Renal cortical epithelial cell (primary cell): ENCODE data around the gene STAP2. TPM values are rescaled to one million over a fixed set of nuclear protein-coding genes. Genes with fewer than 3 reads are reported as not detected.
"Not testable (repeated sequence)": the region's sequence is repeated elsewhere in the genome, so short reads cannot be mapped to it uniquely, and the experiment has no call there.

Experiments used
- DNase-seq: peaks from one replicate; pipeline ENCODE4 v3.0.0-alpha.2; 2011; ENCODE audit warnings: low read depth
- total RNA-seq: library from RNA; depleted of rRNA; stranded (reverse); fragments of >200 nt; gene quantifications from 2 replicates; pipeline ENCODE4 v1.2.3, GENCODE V29; 2014

The STAP2 gene
- total RNA-seq, 1 donor from 2014 or later: 26.6 TPM

DNA sequence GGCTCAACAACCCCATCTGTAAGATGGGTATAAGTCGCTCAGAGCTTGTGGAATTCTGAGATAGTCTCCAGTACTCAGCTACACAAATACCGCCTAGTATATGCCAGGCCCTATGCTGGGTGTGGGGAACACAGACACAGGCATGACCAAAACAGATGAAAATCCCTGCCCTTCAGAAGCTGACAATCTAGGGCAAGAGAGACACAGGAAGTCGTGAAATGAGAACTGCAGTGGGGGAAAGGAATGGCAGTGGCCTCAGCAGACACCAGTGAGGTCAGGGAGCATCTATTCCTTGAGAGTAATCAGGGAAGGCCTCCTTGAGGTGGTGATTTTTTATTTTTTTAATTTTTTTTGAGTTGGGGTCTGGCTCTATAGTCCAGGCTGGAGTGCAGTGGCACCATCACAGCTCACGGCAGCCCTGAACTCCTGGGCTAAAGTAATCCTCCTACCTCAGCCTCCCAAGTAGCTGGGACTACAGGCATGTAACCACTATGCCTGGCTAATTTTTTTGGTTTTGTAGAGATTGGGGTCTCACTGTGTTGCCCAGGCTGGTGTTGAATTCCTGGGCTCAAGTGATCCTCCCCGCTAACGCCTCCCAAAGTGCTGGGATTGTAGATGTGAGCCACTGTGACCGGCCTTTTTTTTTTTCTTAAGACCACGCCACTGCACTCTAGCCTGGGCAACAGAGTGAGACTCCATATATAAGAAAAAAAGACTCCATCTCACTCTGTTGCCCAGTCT is 39.6 kb downstream of the STAP2 start:
- DNase-seq: no peak

DNA sequence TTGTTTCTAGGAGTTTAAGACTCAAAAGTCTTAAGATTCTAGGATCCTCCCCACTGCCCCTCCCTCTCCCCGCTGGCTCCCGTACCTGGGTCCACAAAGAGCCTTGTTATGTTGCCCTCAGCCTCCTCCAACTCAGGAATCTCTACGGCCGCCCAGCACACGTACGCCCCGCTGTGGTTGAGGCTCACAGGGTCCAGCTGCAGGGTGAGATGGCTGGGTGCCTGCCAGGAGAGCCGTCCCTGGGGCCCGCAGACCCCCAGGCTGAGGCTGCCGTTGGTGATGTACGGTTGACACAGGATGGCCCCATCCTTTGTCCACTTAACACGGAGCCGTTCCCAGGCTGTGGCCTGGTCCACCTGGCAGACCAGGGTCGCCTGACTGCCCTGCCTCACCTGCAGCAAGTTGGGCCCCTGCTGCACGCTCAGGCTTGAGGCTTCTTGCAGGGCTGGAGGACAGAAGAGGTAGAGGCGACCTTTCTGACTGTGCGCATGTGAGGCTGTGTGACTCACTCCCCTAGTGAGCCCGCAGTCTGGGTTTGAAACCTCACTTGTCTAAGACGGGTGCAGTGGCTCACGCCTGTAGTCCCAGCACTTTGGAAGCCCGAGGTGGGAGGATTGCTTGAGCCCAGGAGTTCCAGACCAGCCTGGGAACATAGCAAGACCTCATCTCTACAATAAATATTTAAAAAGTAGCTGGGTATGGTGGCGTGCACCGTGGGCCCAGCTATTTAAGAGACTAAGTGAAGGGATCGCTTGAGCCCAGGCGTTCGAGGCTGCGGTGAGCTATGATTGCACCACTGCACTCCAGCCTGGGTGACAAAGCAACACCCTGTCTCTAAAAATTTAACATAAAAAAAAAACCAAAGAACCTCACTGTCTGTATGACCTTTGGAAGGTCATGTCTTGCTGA is 40.5 kb downstream of the STAP2 start:
- no peak for DNase-seq

DNA sequence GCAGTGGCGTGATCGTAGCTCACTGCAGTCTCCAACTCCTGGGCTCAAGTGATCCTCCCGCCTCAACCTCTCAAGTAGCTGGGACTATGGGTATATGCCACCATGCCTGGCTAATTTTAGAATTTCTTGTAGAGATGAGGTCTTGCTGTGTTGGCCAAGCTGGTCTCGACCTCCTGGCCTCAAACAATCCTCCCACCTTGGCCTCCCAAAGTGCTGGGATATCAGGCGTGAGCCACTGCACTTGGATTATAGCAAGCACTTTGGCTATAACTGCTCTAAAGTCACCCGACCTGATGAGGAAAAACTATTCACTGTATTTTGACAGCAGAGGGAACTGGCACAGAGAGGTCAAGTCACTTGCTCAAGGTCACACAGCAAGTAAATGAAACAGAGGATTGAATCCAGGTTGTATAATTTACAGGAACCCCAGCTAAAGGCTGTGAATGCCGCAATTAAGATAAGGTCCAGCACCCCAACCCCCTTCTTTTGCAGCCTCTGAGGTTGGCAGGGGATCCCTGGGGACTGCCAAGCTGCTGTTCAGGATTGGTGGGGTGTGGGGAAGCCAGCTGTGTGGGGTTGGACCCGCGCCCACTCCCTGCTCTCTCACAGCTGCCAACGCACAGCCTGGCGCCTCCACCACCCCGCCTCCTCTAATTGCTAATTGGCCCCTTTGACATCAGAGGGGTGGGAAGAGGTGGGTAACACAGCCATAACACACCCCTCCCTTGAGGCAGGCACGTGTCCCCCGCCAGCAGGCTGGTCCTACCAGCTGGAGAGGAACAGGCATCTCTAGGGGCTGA is 42.5 kb downstream of the STAP2 start:
- no peak for DNase-seq

DNA sequence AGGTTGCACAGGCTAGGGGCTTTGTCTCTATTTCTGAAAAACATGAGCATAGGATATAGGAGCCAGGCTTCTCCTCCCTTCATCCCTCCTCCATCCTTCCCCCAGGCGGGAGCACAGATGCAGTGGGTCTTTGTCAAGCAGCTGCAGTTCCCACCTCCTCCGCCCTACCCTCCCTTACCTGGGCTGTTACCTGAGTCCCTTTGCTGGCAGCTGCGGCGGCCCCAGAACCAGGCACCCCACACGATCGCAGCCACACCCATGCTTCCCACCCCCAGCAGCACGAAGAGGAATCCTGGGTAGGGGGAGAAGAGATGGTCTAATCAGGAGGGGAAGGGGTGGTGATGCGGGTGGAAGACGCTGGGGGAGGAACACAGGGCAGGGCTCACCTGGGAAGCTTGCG is 44.2 kb downstream of the STAP2 start:
- DNase-seq: no peak

DNA sequence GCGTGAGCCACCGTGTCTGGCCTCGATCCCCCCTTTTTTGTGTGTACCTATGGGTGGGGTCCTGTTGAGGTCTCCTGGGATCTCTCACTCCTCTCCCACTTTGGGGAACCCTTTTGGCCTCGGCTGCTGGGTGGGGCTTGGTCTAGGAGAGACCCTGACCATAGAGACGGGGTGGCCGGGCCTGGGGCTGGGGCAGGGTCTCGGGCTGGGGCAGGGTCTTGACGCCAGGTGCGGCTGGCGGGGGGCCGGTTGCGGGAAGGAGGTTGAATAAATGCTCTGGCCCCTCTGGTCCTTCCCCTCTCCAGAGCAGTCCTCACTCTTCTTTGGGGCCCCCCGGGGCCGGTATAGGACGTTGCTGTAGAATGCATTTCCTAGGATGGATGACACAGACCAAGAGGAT is 46.1 kb downstream of the STAP2 start:
- DNase-seq: no peak

DNA sequence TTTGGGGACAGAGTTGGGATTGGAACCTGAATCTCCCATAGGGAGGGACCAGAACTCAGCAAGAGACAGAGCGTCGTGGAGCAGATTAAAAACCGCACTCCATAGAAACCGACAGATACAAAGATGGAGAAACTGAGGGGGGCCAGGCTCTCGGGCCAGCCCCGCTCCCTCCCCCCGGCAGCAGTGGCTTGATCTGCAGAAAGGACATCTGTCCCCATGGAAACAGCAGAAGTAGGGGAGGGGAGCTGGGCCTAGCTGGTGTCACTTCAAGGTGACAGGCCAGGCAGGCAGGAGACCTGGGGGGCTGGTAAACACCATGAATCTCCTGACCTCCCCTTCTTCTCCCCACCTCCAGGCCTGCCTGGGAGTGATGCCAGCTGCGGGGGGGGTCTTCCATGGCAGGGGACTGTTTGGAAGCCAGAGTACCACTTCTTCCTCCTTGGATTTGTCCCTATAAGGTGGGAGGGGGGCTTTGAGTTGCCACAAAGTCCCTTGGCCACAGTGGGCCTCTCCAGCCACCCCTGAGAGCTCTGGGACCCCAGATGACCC is 47.4 kb downstream of the STAP2 start:
- no peak for DNase-seq

DNA sequence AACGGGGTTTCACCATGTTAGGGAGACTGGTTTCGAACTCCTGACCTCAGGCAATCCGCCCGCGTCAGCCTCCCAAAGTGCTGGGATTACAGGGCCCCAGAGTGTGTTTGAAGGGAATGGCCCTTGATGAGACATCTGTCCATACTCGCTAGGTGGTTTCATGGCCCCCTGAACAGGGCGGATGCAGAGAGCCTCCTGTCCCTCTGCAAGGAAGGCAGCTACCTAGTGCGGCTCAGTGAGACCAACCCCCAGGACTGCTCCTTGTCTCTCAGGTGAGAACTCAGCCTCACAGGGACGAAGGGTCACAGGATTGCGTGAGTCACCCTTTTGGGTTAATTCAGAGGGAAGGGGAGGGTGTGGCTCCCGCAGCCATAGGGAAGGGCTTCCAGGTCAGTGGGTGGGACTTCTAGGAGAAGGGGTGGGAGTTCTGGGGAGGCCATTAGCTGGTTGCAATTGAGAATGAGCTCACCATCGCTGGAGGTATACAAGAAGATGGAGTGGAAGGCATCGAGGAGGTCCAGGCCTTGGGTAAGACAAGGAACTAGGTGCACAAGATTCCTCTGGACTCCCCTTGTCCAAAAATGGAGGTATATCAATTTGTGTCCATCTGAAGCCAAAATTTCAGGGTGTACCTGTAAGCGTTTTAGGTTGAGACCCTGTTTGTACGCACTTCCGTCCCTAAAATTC is 50.4 kb downstream of the STAP2 start:
- DNase-seq: no peak

DNA sequence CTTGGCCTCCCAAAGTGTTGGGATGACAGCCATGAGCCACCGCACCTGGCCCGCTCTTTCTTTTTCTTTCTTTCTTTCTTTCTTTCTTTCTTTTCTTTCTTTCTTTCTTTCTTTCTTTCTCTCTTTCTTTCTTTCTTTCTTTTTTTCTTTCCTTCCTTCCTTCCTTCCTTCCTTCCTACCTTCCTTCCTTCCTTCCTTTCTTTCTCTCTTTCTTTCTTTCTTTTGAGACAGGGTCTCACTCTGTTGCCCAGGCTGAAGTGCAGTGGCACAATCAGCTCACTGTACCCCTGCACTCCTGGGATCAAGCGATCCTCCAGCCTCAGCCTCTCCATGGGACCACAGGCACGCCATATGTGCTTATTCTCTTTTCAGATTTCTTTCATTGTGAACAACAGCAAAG is 52.5 kb downstream of the STAP2 start:
- not testable (repeated sequence) for DNase-seq

DNA sequence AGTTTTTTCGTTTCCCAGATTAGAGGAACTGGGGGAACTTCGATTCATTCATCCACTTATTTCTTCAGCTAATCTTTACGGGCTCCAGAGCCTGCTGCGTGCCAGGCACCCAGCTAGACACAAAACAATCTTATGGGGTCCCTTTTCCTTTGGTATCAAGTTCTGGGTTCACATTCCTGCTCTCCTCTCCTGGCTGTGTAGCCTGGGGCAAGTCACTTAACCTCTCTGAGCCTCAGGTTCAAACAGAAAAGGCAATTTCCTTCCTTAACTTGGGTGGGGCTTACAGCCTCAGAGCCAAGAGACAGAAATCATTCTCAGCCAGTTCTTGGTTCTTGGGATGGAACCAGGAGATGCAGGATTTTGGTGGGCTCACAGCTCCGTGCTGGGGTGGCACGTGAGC is 53.7 kb downstream of the STAP2 start:
- no peak for DNase-seq

DNA sequence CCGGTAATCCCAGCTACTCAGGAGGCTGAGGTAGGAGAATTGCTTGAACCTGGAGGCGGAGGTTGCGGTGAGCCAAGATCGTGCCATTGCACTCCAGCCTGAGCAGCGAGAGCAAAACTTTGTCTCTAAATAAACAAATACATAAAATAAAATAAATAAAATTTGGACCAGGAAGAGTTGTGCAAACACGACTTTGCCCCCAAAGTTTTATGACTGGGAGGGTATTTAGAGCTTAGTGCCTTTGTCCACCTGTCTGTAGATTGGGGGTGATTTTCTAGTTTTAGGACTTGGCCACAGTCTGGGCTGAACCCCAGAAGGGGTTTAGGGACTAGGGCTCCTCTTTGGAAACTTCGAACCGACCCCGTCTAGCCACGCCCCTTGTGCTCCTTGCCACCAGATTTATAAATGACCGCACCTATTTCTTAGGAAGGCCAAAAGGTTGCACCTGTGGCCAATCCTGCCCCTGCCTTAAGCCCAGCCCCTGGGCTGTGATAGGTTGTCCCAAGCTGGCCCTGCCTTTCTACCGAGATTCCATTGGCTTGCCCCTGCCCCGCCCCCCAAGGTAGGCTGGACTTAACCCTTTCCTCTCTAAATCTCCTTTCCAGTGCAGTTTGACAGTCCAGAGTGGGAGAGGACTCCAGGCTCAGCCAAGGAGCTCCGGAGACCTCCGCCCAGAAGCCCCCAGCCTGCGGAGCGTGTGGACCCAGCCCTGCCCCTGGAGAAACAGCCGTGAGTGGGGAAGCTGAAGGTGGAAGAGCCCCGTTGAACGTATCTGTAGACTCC is 54.3 kb downstream of the STAP2 start:
- no peak for DNase-seq

DNA sequence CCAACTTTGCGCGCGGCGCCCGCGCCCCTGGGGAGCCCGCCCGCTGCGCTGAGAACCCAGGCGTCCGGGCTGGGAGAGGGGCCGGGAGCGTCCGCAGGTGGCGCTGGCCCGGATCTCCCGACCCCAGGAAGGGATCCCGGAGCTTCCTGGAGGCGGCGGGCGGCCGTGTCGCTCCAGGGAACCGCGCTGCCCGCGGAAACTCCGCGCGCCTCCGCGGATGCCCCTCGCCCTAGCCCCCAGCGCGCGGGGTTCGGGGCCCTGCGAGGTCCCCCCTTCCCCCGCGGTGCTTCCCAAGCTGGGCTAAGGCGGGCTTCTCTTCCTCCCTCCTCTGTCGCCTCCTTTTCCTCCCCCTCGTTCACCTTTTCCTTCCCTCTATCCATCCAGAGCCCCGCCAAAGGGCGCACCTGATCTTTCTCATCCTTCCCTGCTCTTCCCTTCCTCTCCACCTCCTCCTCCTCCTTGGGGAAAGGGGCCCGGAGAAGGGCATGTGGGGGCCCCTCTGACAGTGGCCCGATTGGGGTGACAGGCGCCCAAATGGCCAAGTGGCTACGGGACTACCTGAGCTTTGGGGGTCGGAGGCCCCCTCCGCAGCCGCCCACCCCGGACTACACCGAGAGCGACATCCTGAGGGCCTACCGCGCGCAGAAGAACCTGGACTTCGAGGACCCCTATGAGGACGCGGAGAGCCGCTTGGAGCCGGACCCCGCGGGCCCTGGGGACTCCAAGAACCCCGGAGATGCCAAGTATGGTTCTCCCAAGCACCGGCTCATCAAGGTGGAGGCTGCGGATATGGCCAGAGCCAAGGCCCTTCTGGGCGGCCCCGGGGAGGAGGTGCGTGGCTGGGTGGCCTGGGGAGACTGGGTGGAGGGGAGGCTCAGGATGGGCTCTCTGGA is 58.9 kb downstream of the STAP2 start:
- DNase-seq: no peak

DNA sequence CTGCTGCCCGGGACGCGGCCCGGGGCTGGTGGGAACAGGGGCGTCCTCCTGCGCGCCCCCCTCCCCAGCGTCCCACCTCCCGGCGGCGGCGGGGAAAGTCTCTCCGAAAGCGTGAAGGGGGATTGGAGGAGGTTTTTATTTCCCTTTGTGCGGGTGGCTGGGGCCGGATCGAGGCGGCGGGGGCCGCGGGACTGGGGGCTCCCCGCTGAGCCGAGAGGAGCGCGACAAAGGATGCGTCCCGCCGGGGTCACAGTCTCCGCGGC is 59.4 kb downstream of the STAP2 start:
- no peak for DNase-seq

DNA sequence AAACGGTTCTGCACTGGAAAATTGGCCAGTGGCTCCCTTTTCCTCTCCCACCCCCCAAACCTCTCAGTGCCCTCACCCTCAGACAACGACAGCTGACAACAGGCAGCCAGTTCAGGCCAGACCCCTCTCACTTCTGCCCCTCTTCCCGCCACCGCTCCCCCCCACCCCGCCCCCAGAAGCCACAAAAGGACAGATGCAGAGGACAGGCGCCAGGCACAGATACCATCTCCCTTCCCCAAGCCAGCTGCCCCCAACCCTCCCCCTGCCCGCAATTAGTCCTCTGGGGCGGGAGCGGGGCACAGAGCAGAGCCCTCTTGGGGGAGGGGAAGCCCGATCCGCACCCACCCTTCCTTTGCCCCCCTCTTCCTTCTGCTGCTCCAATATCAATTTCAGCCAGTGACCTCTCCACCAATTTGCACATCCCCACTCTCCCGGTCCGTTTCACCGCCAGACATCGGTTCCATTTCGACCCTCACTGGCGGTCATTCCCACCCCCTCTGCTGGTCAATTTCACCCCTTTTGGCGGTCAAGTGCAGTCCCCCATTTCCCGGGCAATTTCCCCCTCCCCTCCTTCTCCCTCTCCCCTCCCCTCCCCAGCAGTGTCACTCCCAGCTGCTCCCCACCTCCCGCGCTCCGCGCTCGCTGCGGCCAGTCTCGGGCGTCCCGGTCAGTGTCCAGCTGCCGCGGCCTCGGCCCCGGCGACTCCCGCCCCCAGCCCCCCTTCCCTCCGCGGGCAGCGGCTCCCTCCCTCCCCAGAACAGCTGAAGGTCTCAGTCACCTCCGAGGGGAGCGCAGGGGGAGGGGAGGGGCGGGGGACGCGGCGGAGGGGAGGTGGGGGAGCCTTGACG is 60.0 kb downstream of the STAP2 start, which contains the start of gene SHD:
SHD (plus strand) TSS at position 848 of the 848 bp plus-strand sequence. CDS start 798 bp downstream, outside the sequence.
- no peak for DNase-seq

DNA sequence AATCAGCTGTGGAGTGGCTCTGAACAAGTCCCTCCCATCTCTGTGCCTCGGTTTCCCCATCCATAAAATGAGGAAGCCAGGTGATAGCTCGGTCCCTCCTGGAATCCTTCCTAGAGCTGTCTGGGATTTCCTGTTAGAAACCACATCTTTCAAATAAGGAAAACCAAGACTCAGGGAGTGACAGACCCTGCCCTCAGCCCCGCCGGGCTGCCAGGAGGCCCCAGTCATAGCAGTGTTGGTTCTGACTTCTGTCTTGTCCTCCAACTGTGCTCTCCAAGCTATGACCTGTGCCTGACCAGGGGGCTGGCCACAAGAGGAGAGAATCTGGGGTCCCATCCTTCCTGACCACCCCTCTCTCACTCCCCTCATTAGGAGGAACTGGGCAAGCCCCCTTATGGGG is 60.6 kb downstream of the STAP2 start:
- DNase-seq: no peak

DNA sequence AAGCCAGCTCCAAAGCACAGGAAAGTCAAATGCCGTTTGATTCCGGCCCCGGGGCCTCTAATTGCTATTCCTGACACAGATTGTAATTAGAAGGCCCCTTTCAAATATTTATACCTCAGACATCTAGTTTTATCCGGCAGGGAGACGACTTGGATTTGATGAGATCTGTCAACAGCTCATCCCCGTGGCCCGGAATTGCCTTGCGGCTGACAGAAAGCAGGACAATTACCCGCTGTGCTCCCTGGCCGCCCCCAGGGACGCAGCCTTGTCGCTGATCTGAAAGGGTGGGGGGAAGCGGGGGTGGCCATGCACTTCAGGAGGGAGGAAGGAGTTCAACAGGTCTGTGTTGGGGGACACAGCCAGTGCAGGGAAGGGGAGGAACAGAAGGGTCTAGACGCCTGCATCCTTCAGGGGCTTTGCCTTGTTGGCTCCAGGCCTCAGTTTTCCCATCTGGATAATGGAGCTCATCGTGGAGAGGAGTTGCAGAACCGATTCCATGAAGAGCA is 61.4 kb downstream of the STAP2 start:
- DNase-seq: no peak

DNA sequence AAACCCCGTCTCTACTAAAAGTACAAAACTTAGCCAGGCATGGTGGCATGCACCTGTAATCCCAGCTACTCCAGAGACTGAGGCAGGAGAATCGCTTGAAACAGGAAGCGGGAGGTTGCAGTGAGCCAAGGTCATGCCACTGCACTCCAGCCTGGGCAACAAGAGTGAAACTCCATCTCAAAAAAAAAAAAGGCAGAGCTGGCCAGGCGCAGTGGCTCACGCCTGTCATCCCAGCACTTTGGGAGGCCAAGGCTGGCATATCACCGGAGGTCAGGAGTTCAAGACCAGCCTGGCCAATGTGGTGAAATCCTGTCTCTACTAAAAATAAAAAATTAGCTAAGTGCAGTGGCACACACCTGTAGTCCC is 64.3 kb downstream of the STAP2 start:
- DNase-seq: not testable (repeated sequence)
